Measurements from ENCODE around the gene PTTG1IP.

DNA sequence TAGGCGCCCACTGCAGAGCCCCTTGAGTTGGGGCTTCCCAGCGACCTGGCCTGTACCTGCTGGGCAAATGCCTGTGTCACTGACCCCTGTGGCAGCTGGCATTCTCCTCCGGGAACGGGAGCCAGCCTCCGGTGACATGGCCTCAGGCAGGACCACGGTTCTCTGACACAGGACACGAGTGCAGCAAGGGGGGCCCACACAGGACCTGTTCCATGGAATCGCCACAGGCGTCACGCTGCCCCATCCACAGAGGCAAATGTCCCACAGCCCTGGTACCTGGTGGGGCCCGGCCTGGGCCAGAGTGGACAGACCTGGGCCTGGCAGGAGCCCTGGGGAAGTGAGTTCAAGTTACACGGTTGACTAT, 44.6 kb upstream of the PTTG1IP start:
- TF ChIP-seq, protein P1, sequence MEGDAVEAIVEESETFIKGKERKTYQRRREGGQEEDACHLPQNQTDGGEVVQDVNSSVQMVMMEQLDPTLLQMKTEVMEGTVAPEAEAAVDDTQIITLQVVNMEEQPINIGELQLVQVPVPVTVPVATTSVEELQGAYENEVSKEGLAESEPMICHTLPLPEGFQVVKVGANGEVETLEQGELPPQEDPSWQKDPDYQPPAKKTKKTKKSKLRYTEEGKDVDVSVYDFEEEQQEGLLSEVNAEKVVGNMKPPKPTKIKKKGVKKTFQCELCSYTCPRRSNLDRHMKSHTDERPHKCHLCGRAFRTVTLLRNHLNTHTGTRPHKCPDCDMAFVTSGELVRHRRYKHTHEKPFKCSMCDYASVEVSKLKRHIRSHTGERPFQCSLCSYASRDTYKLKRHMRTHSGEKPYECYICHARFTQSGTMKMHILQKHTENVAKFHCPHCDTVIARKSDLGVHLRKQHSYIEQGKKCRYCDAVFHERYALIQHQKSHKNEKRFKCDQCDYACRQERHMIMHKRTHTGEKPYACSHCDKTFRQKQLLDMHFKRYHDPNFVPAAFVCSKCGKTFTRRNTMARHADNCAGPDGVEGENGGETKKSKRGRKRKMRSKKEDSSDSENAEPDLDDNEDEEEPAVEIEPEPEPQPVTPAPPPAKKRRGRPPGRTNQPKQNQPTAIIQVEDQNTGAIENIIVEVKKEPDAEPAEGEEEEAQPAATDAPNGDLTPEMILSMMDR (IDR thresholded peaks at IDR 0.05; ENCODE audit: low read length) = no peak
- no peak for TF ChIP-seq EZH2 (IDR thresholded peaks at IDR 0.05; ENCODE audit: borderline replicate concordance, low read length)

Measured in OCI-LY1 (cell line).